Gastrocnemius medialis (tissue), 4 donors: ENCODE data around the gene KCTD16. TPM values are rescaled to one million over a fixed set of nuclear protein-coding genes. Genes with fewer than 3 reads are reported as not detected.

Experiments used
- ATAC-seq, 2 donors: fragments of 150-250 bp; one replicate each; pipeline ENCODE4 v1.9.1; 2016
- DNase-seq, 2 donors: peaks; one replicate each; pipeline ENCODE4 v3.0.0-alpha.2; 2019
- H3K27ac ChIP-seq, 4 donors: fragments of 200-600 bp; sonication (generic); 1 replicate in 1 of 4; 2 replicates in 3 of 4; pipeline ENCODE4 v1.5.1; 2016 to 2018; ENCODE audit warnings: mild to moderate bottlenecking in 2 of 4, moderate library complexity in 1 of 4
- H3K27me3 ChIP-seq, 3 donors: fragments of 200-600 bp; sonication (generic) in 2 of 3; 1 replicate in 1 of 3; 2 replicates in 2 of 3; pipeline versions ENCODE4 v1.5.1 to v1.6.0; 2016 to 2019; ENCODE audit warnings: mild to moderate bottlenecking in 1 of 3, moderate library complexity in 1 of 3
- H3K36me3 ChIP-seq, 2 donors: fragments of 200-600 bp; sonication (generic) in 1 of 2; one replicate each; pipeline ENCODE4 v1.5.1; 2017 to 2018
- H3K4me1 ChIP-seq, 2 donors: fragments of 200-600 bp; sonication (generic) in 1 of 2; one replicate each; pipeline ENCODE4 v1.5.1; 2016 to 2017; ENCODE audit warnings: mild to moderate bottlenecking in 2 of 2
- H3K4me3 ChIP-seq, 4 donors: fragments of 200-600 bp; sonication (generic) in 3 of 4; 1 replicate in 1 of 4; 2 replicates in 3 of 4; pipeline ENCODE4 v1.5.1; 2016 to 2019; ENCODE audit warnings: mild to moderate bottlenecking in 2 of 4
- H3K9me3 ChIP-seq, 3 donors: fragments of 200-600 bp; sonication (generic) in 2 of 3; 1 replicate in 1 of 3; 2 replicates in 2 of 3; pipeline ENCODE4 v1.5.1; 2016 to 2019
- POLR2A ChIP-seq, 2 donors: fragments of 450-650 bp; IDR thresholded peaks; one replicate each; pipeline ENCODE4 v1.6.1; 2017; ENCODE audit warnings: antibody characterized with exemption in 2 of 2, mild to moderate bottlenecking in 2 of 2, moderate library complexity in 2 of 2
- in situ Hi-C, 4 donors: fragments of 200-750 bp; cut with MboI; loops; one replicate each; pipeline versions ENCODE4 v1.15.0 to v1.8.0; 2017; ENCODE audit warnings: low sequenced_read_pairs in 4 of 4
- intact Hi-C: fragments of 100-400 bp; cut with DNase I; formaldehyde crosslinking; loops from one replicate; pipeline ENCODE4 v1.15.1; 2023; ENCODE audit warnings: low total_unique reads
- total RNA-seq, 4 donors: library from RNA; depleted of rRNA; stranded (reverse); fragments of >200 nt; gene quantifications; one replicate each; pipeline versions ENCODE4 v1.1.0 to v1.2.3, GENCODE V29; 2016
- TF ChIP-seq, protein P1 (sequence below), 5 experiments: fragments of 450-650 bp in 3 of 5; fragments of 200-600 bp in 2 of 5; sonication (generic) in 2 of 5; IDR thresholded peaks in 4 of 5; conservative IDR thresholded peaks in 1 of 5; 1 replicate in 4 of 5; 2 replicates in 1 of 5; pipeline ENCODE4 v1.5.1; 2016 to 2019; ENCODE audit warnings: antibody characterized with exemption in 5 of 5, mild to moderate bottlenecking in 3 of 5, moderate library complexity in 3 of 5

KCTD16 gene
- total RNA-seq, 4 donors from 2014 or later = 0.02 TPM; not detected in 3

DNA sequence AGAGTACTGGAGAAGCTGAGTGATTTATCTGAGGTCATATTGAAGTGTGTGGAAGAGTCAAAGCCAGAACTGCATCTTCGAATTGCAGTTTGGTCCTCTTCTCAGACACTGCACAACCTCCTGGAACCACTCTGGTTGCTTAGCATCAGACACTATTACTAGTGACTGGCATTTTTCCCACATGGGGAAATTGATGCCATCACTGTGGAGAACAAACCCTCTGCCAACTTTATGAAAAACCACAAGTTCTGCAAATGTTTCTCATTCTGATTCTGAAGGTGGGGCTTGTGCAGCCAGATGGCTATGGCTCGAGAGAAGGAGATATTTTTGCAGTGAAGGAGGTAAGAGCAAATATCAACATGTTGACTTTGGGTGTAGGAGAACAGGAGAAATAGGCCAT is 67.2 kb downstream of the KCTD16 start:
- no peaks in the 10 kb centered on the region for H3K9me3 ChIP-seq
- in situ Hi-C loops (no loop called here), intact Hi-C loops (no loop called here)
- ATAC-seq (no peak), DNase-seq (no peak)
- H3K27me3 ChIP-seq = no peaks in the 10 kb centered on the region
- no peaks in the 10 kb centered on the region for H3K36me3 ChIP-seq
- no peak overlapping the region for H3K27ac ChIP-seq
- no peak for TF ChIP-seq POLR2A (IDR thresholded peaks at IDR 0.05)
- TF ChIP-seq, protein P1, sequence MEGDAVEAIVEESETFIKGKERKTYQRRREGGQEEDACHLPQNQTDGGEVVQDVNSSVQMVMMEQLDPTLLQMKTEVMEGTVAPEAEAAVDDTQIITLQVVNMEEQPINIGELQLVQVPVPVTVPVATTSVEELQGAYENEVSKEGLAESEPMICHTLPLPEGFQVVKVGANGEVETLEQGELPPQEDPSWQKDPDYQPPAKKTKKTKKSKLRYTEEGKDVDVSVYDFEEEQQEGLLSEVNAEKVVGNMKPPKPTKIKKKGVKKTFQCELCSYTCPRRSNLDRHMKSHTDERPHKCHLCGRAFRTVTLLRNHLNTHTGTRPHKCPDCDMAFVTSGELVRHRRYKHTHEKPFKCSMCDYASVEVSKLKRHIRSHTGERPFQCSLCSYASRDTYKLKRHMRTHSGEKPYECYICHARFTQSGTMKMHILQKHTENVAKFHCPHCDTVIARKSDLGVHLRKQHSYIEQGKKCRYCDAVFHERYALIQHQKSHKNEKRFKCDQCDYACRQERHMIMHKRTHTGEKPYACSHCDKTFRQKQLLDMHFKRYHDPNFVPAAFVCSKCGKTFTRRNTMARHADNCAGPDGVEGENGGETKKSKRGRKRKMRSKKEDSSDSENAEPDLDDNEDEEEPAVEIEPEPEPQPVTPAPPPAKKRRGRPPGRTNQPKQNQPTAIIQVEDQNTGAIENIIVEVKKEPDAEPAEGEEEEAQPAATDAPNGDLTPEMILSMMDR (IDR thresholded peaks at IDR 0.05 in 4 of 5, conservative IDR thresholded peaks at IDR 0.05 in 1 of 5) = no peak
- no peaks in the 10 kb centered on the region for H3K4me1 ChIP-seq
- H3K4me3 ChIP-seq = no peak overlapping the region

DNA sequence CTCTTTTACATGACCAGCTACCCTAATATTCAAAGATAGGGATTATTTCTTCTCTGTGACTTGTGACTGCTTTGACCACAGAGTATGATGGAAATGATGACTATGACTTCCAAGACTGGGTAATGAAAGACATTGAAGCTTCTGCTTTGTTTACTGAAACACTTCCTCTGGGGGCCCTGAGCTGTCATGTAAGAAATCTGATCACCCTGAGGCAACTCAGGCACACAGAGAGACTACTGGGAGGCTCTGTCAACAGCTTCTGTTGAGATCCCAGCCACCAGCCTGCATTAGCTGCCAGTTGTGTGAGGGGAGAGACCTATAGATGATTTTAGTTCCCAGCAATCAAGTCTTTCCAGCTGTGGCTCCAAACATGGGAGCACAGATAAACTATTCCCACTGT is 76.5 kb downstream of the KCTD16 start:
- in situ Hi-C loops = no loop called here
- no peaks in the 10 kb centered on the region for H3K9me3 ChIP-seq

DNA sequence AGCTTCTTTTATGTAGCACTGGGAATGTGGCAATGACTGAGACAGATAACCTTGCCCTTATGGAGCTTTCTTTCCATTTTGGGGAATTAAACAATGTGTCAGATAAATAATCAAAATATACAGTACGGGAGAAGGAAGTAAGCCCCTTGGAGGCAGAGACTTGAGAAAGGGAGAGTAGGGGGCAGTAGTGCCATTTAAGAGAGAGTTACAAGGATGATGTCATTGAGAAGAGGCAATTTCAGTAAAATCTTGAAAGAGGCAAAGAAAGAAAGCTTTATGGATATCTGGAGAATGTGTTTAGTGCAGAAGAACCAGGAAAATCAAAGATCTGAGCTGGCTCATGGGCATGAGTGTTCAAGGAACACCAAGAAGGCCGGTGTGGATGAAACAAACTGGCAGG is 77.3 kb downstream of the KCTD16 start:
- no peak for TF ChIP-seq POLR2A (IDR thresholded peaks at IDR 0.05)
- TF ChIP-seq, protein P1 (IDR thresholded peaks at IDR 0.05 in 4 of 5, conservative IDR thresholded peaks at IDR 0.05 in 1 of 5) = no peak
- Histone ChIP-seq H3K4me1 (peaks cover 10 to 12% of the 10 kb centered on the region in 2 donors), H3K27me3 (no peaks in the 10 kb centered on the region), H3K9me3 (no peaks in the 10 kb centered on the region), H3K4me3 (no peak overlapping the region), H3K27ac (no peak overlapping the region), H3K36me3 (no peaks in the 10 kb centered on the region)
- DNase-seq (no peak), ATAC-seq (no peak)
- intact Hi-C loops = no loop called here
- in situ Hi-C loops = no loop called here

More for the DNA sequence above, 76.5 kb downstream of the KCTD16 start:
- no peak for ATAC-seq
- no peaks in the 10 kb centered on the region for H3K27me3 ChIP-seq
- no peak overlapping the region for H3K4me3 ChIP-seq
- H3K36me3 ChIP-seq = no peaks in the 10 kb centered on the region
- TF ChIP-seq, protein P1 (IDR thresholded peaks at IDR 0.05 in 4 of 5, conservative IDR thresholded peaks at IDR 0.05 in 1 of 5) = no peak
- no peak for TF ChIP-seq POLR2A (IDR thresholded peaks at IDR 0.05)
- H3K27ac ChIP-seq = no peak overlapping the region
- intact Hi-C loops = no loop called here
- DNase-seq = no peak
- H3K4me1 ChIP-seq = peaks cover 10 to 12% of the 10 kb centered on the region in 2 donors

DNA sequence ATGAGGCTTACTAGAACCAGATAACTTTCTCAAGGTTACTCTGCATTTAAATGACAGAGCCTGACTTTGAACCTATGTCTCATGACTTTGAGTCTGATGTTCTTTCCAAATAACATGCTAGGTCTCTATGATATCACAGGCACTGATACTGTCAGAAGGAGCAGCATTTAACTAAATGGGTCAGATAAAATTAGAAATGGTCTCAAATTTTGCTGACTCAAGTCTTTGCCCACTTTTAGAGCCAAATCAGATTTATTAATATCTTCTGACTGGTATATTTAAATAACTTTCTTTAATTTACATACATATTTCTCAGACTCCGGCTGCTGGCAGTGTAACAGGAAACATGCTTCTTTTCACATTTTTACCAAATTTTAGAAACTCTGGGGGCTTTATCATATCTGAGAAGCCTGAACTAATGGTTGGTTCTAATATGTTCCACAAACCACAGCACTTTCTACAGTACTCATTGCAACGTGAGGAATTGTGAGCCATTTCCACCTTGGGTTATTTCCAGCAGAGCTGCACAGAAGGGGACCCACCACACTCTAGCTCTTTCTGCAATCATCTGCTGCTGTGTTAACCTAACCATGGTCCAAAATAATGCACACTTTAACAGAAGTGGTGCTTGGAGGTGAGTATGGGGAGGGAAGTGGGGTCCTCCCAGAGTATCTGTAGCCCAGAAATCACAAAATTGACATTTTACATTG is 79.2 kb downstream of the KCTD16 start:
- intact Hi-C loops (no loop called here), in situ Hi-C loops (no loop called here)
- no peak overlapping the region for H3K27ac ChIP-seq
- DNase-seq = no peak
- H3K9me3 ChIP-seq = no peaks in the 10 kb centered on the region
- H3K36me3 ChIP-seq = no peaks in the 10 kb centered on the region
- TF ChIP-seq, protein P1 (IDR thresholded peaks at IDR 0.05 in 4 of 5, conservative IDR thresholded peaks at IDR 0.05 in 1 of 5) = no peak
- TF ChIP-seq POLR2A (IDR thresholded peaks at IDR 0.05) = no peak
- no peak overlapping the region for H3K4me3 ChIP-seq
- H3K4me1 ChIP-seq = peaks cover 10 to 12% of the 10 kb centered on the region in 2 donors
- ATAC-seq = peak; percentile 81 to 84
- H3K27me3 ChIP-seq = no peaks in the 10 kb centered on the region

DNA sequence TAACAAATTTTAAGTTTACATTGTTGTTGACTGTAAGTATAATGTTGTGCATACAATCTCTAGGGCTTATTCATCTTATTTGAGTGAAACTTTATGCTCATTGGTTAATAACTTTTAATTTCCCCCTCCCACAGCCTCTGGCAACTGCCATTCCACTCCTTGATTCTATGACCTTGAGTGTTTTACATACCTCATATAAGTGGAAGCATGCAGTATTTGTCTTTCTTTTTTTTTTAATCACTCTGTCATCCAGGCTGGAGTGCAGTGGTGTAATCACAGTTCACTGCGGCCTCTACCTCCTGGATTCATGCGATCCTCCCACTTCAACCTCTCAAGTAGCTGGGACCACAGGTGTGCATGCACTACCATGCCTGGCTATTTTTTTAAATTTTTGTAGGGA is 83.9 kb downstream of the KCTD16 start:
- Histone ChIP-seq H3K9me3 (no peaks in the 10 kb centered on the region), H3K36me3 (no peaks in the 10 kb centered on the region), H3K27ac (no peak overlapping the region), H3K27me3 (no peaks in the 10 kb centered on the region), H3K4me1 (peaks cover 7 to 8% of the 10 kb centered on the region in 2 donors), H3K4me3 (no peak overlapping the region)
- DNase-seq (no peak), ATAC-seq (no peak)
- TF ChIP-seq, protein P1 (IDR thresholded peaks at IDR 0.05 in 4 of 5, conservative IDR thresholded peaks at IDR 0.05 in 1 of 5) = no peak
- TF ChIP-seq POLR2A (IDR thresholded peaks at IDR 0.05) = no peak
- in situ Hi-C loops (no loop called here), intact Hi-C loops (no loop called here)
